HuH-7.5 (cell line): ENCODE results near the gene CAPN9.
"Not testable (repeated sequence)": the region's sequence is repeated elsewhere in the genome, so short reads cannot be mapped to it uniquely, and the experiment has no call there.

Experiments
- DNase-seq: peaks from one replicate; pipeline ENCODE4 v3.0.0; 2011; ENCODE audit warnings: low spot score

Gene CAPN9

DNA sequence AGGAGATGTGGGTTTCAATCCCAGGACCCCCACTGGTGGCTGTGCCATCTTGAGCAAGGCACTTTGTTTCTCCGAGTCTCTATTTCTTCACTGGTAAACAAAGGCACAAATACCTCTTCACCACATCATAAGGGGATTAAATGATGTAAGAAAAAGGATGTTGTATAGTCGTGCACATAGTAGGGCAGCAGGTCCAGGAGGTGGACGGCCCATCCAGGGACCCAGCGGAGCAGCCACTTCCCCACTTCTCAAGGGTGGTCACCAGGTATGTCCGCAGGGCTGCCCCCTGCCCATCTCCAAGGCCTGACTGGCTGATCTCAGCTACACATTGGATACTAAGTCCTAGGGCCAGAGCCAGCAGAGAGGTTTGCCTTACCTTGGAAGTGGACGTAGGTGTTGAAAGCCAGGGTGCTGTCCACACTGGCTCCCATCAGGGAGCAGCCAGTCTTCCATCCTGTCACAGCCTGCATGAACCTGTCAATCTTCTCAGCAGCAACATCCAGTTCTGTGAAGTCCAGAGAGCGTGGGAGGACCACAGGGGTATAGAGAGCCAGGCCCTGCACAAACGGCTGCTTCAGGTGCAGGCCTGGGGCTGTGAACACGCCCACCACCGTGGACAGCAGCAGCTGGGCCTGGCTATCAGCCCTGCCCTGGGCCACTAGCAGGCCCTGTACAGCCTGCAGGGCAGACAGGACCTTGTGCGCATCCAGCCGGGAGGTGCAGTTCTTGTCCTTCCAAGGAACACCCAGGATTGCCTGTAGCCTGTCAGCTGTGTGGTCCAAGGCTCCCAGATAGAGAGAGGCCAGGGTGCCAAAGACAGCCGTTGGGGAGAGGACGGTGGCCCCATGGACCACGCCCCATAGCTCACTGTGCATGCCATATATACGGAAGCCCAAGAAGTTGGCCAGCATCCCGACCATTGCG lies 37.3 kb upstream of the CAPN9 start:
- DNase-seq = no peak

GRCh38 chr1:230710543-230710904 lies 36.7 kb upstream of the CAPN9 start:
- DNase-seq = no peak

DNA sequence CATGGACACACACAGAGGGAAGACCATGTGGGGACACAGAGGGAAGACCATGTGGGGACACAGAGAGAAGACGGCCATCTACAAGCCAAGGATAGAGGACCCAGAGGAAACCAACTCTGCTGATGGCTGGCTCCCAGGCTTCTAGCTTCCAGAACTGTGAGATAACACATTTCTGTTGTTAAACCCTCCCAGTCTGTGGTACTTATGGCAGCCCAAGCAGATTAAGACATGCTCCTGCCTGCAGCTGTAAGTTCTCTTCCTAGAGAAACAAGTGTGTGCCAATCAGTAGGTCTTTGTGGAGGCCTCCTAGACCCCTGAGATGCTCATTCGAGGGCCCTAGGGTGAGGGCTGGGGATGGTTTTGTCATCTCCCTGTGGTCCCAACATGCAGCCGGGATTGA lies 35.9 kb upstream of the CAPN9 start:
- no peak for DNase-seq

- DNase-seq = no peak
These were observed 34.7 kb upstream of the CAPN9 start for GRCh38 chr1:230712470-230712942.

- DNase-seq = no peak
These were observed 34.0 kb upstream of the CAPN9 start for GRCh38 chr1:230713138-230713537.

DNA sequence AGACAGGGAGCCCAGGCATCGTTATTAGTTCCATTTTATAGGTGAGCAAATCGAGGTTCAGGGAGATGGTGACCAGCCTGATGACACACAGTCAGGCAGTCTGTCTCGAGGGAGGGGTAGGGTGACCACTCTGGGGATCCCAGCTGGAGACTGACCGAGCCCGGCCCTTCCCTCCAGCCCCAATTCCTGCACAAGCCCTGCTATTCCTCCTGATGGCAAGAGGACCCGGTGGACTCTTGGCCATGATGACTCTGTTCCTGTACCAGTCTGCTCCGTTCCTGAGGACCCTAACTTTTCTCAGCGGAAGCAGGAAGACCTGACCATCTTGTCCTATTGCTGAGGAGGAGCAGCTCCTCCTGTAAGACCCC lies 33.7 kb upstream of the CAPN9 start:
- no peak for DNase-seq

GRCh38 chr1:230713915-230714764 lies 33.0 kb upstream of the CAPN9 start, which contains the start of gene AGT:
Gene AGT (minus strand): TSS chr1:230714122. CDS start chr1:230710823, 3,299 bp downstream.
- peak; percentile 77 for DNase-seq

- no peak for DNase-seq
These were observed 31.7 kb upstream of the CAPN9 start for GRCh38 chr1:230715510-230715909.

DNA sequence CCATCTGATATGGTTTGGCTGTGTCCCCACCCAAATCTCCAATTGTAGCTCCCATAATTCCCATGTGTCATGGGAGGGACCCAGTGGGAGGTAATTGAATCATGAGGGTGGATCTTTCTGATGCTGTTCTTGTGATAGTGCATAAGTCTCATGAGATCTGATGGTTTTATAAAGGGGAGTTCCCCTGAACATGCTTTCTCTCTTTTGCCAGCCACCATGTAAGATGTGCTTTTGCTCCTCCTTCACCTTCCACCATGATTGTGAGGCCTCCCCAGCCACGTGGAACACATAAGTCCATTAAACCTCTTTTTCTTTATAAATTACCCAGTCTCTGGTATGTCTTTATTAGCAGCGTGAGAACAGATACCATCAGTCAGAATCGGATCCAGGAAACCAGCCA lies 30.7 kb upstream of the CAPN9 start:
- DNase-seq = not testable (repeated sequence)

- no peak for DNase-seq
These were observed 29.9 kb upstream of the CAPN9 start for GRCh38 chr1:230717251-230717650.

- not testable (repeated sequence) for DNase-seq
These were observed 25.2 kb upstream of the CAPN9 start for GRCh38 chr1:230721849-230722522.

DNA sequence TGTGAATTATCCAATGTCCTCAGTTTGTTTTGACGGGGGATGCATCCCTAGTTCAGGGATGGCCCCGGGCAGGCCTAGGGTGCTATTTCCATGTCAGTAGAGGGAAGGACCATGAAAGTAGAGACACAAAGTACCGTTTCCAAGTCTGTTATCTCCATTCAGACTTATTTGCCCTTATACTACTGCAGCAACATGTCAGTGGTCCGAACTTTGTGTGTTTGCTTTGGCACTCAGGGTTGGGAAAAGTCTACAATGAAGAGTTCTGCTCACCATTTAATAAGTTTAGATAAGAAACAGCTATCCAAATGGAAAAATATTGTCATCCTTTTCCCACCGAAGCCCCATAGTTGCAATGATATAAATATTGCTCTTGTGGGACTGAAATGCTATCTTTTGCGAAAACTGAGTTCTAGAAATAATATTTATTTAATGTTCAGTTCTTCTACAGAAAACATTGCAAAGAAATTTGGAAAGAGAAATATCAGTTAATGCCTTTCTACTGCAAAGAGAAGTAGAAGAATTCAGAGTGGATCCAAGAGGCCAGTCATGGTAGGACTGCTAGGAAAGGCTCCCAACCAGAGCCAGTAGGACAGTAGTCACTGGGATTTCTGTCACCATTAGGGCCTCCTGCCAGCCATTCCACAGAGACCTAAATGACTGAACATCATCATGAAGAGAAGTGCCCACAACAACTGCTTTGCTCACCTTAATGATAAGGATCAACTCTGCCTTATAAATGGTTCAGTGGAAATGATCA lies 21.8 kb upstream of the CAPN9 start:
- DNase-seq = no peak

DNA sequence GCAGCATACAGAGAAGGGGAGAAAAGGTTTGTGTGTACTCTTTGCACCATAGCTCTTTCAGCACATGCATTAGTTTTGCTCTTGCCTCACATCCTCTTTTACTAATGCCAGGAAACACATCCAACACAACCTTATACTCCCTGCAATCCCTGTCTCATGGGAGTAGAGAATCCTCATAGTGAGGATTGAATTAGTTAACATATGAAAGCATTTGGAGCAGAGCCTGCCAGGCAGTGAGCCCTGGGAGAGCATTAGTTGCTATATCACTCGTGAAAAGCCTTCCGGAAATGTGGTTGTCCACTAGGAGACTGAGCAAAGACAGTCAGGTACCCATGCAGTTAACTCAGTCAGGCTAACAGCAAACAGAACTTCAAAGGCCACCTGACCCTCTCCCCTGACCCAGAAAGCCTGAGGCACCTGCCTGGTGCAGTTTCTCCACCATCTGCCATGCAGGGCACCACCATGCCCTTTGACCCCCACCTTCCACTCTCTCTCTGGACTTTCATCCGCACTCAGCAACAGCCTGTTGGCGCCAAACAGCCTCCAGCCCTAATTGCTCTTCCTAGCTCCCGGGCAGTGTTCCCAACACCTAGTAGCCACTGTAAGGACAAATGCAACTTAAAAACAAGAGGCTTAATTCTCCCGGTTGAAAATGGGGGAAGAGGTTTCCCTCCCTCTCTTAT lies 18.3 kb upstream of the CAPN9 start:
- no peak for DNase-seq

DNA sequence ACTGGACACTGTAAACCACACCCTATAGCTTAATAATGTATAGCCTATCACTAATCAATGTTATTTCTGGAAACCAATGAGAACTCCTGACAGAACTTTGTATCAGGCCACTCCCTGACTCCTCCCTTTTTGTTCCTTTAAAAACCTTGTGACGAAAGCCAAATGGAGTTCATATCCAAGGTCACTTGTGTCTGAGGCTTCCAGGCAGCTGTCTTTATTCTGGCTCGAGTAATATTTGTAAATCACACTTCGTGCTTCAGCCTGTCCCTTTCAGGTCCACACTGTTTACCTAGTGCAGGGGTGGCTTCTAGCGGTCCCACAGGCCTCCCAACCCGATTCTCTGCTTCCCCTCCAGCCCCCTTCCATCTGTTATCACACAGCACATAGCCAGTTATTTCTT lies 16.2 kb upstream of the CAPN9 start:
- DNase-seq = no peak

- DNase-seq = no peak
These were observed 11.7 kb upstream of the CAPN9 start for GRCh38 chr1:230735447-230735846.

DNA sequence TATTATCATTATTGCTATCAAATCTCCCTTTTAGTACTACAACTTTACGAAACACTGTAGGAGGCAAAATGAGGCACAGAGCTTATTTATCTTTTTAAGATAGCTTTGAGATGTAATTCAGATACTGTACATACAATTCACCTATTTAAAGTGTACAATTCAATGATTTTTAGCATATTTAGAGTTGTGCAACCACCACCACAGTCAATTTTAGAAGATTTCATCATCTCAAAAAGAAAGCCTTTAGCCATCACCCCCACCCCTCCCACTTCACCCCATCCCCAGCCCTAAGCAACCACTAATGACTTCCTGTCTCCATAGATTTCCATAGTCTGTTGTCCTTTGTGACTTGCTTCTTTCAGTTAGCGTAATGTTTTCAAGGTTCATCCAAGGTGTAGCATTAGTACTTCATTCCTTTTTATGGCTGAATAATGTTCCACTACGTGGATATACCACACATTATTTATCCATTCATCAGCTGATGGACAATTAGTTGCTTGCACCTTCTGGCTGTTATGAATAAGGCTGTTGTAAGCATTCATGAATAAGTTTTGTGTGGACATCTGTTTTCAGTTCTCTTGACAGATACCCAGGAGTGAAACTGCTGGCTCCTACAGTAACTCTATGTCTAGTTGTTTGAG lies 9.4 kb upstream of the CAPN9 start:
- no peak for DNase-seq

GRCh38 chr1:230739564-230740290 lies 7.5 kb upstream of the CAPN9 start:
- DNase-seq = no peak

DNA sequence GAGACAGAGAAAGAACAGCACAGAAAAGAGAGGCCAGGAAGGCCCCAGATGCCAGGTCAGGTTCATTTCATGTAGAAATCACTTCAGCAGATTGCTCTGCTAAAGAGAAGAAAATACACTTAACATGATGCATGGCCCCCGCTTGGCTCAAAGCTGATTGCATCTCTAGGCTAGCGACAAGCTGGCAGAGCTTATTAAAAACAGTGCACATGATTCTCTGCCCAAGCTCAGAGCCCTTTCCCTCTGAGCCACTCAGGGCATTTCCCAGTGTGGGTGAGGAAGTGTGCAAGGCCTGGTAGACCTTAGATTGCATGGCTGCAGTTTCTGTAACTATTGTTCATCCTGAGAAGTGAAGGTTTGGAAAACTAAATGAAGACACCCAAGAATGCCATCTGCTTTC lies 3.3 kb upstream of the CAPN9 start:
- no peak for DNase-seq

GRCh38 chr1:230744382-230744781 lies 2.8 kb upstream of the CAPN9 start:
- DNase-seq = no peak

- DNase-seq = no peak
These were observed 2.1 kb upstream of the CAPN9 start for GRCh38 chr1:230745071-230745470.
